BJ (cell line): ENCODE measurements around the gene NFIL3. TPM values are rescaled to one million over a fixed set of nuclear protein-coding genes. Genes with fewer than 3 reads are reported as not detected.

Experiments
- CTCF ChIA-PET: fragments of 350-600 bp; formaldehyde crosslinking; extraction: SDS; loops from one replicate; lab custom pipeline; 2021; ENCODE audit warnings: antibody characterized with exemption, inconsistent platforms; lab: Yijun Ruan, JAX
- POLR2A ChIA-PET: fragments of 300-600 bp; sonication (Branson Sonifier 250); formaldehyde crosslinking; extraction: SDS; loops from one replicate; lab custom pipeline; 2021; ENCODE audit warnings: antibody characterized with exemption; lab: Charles Lee
- DNase-seq: peaks from one replicate; pipeline ENCODE4 v3.0.0-alpha.2; 2011; ENCODE audit warnings: low read depth
- H3K27me3 ChIP-seq: 2 replicates; pipeline ENCODE4 v1.6.0; 2011; ENCODE audit warnings: low read length; ENCODE audit not compliant: control insufficient read depth, insufficient read depth
- H3K36me3 ChIP-seq: 2 replicates; pipeline ENCODE4 v1.5.1; 2011; ENCODE audit warnings: low read length; ENCODE audit not compliant: control insufficient read depth, insufficient read depth
- H3K4me3 ChIP-seq: 2 replicates; pipeline ENCODE4 v1.5.1; 2011; ENCODE audit warnings: low read depth, mild to moderate bottlenecking, control low read depth, low read length
- CTCF ChIP-seq: IDR thresholded peaks from 2 replicates; pipeline ENCODE4 v1.5.1; 2011; ENCODE audit warnings: low read depth, mild to moderate bottlenecking, control low read depth, inconsistent platforms, low read length, moderate library complexity; ENCODE audit not compliant: insufficient read depth
- polyA plus RNA-seq: library from polyadenylated mRNA; depleted of rRNA; stranded (reverse); fragments of >200 nt; gene quantifications from 2 replicates; pipeline ENCODE4 v1.2.3, GENCODE V29; 2011

The NFIL3 gene
- polyA plus RNA-seq, 1 experiment: 6.9 TPM

GRCh38 chr9:91412941-91413340 is 10.7 kb downstream of the NFIL3 start:
- H3K4me3 ChIP-seq: no peak overlapping the region
- H3K36me3 ChIP-seq: peaks cover 11% of the 10 kb centered on the region
- TF ChIP-seq CTCF: no peak
- ChIA-PET CTCF (interaction anchor here (1.2 kb wide), 1 partner anchor 51 kb away, joined by 3 read pairs; no protein-coding TSS in a partner anchor), POLR2A (no interaction called here)
- no peak for DNase-seq
- H3K27me3 ChIP-seq: no peaks in the 10 kb centered on the region

GRCh38 chr9:91411096-91411771 is 12.4 kb downstream of the NFIL3 start:
- CTCF ChIA-PET: interaction anchor here (0.7 to 2.5 kb wide), 4 partner anchors 8 to 322 kb away, joined by 3 to 7 read pairs (median 4); no protein-coding TSS in a partner anchor
- no peak for DNase-seq

GRCh38 chr9:91410161-91410560 is 13.5 kb downstream of the NFIL3 start:
- no peak for TF ChIP-seq CTCF
- H3K4me3 ChIP-seq: no peak overlapping the region
- H3K27me3 ChIP-seq: no peaks in the 10 kb centered on the region
- peaks cover 11% of the 10 kb centered on the region for H3K36me3 ChIP-seq
- no peak for DNase-seq
- ChIA-PET POLR2A (no interaction called here), CTCF (interaction anchor here (2.2 to 2.5 kb wide), 2 partner anchors 16 to 321 kb away, joined by 6 to 7 read pairs; no protein-coding TSS in a partner anchor)

More at GRCh38 chr9:91411096-91411771, 12.4 kb downstream of the NFIL3 start:
- Histone ChIP-seq H3K36me3 (peaks cover 11% of the 10 kb centered on the region), H3K27me3 (no peaks in the 10 kb centered on the region), H3K4me3 (no peak overlapping the region)
- POLR2A ChIA-PET: no interaction called here
- no peak for TF ChIP-seq CTCF

- ChIA-PET CTCF (no interaction called here), POLR2A (no interaction called here)
- Histone ChIP-seq H3K4me3 (no peak overlapping the region), H3K36me3 (peaks cover 11% of the 10 kb centered on the region), H3K27me3 (no peaks in the 10 kb centered on the region)
- no peak for DNase-seq
- TF ChIP-seq CTCF: no peak
These were observed 15.2 kb downstream of the NFIL3 start for GRCh38 chr9:91408475-91408874.

- POLR2A ChIA-PET: no interaction called here
- CTCF ChIA-PET: interaction anchor here (0.8 kb wide), 1 partner anchor 256 kb away, joined by 3 read pairs; no protein-coding TSS in a partner anchor
- no peak for DNase-seq
- Histone ChIP-seq H3K27me3 (no peaks in the 10 kb centered on the region), H3K4me3 (no peak overlapping the region), H3K36me3 (peaks cover 11% of the 10 kb centered on the region)
- TF ChIP-seq CTCF: no peak
These were observed 15.9 kb downstream of the NFIL3 start for GRCh38 chr9:91407580-91408318.
